ENCODE results near the gene TCP1.
"Not testable (repeated sequence)": the region's sequence is repeated elsewhere in the genome, so short reads cannot be mapped to it uniquely, and the experiment has no call there.

Gene TCP1

GRCh38 chr6:159806021-159806458, 16.6 kb upstream of the TCP1 start:
- TF ChIP-seq CTCF (IDR thresholded peaks at IDR 0.05; ENCODE audit: extremely low read depth, insufficient read depth, missing control alignments), result no peak
- no peak for DNase-seq (ENCODE audit: low spot score)
- in situ Hi-C loops (cut with MboI; ENCODE audit: low pct_unique_long_range_greater_than_20kb, low sequenced_read_pairs, unreplicated experiment), result no loop called here

DNA sequence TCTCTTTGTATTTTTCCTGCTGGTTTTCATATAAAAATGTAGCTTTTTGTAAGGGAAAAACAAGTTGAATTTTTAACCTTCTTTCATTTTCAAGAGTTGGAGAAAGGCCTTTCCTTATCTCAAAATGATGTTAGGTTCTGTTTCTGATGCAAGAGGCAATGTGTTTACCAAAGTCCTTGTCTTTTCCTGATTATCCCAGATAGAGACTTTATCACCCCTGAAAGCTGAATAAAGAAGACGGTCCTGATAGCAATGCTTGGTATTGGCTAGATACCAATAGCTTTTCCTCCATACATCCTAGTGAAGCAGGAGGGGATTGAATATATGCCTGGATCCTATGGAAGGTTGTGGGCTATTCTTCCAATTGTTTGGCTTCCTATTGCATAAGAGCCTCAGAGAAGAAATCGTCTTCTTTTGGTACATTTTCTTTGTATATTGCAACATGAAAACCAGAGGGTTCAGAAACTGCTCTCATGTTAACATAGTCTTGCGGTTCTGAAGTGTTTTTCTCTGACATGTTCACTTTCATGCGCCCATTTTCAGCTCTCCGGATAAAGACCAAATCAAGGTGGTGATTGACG, 16.1 kb upstream of the TCP1 start:
- no peak for TF ChIP-seq CTCF (IDR thresholded peaks at IDR 0.05; ENCODE audit: extremely low read depth, insufficient read depth, missing control alignments)
- in situ Hi-C loops (cut with MboI; ENCODE audit: low pct_unique_long_range_greater_than_20kb, low sequenced_read_pairs, unreplicated experiment), result no loop called here
- peak; percentile 7 for DNase-seq (ENCODE audit: low spot score)

DNA sequence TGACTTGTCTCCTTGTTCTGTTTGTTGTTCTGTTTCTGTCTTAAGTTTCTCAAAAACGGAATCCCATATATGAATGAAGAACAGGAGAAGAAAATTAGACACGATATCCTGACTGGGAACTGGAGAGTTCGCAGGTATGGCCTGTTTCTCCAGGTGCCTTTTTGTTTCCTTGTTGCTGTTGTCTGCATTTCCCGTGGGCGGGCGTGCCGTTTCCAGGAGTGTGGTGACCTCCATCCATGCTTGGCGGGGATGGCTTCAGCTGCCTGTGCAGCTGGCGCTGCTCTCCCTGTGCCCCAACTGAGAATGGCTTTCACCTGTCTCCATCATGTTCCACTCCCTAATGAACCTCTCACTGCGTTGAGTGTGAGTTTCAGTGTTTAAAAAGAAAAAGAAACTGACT, 15.1 kb upstream of the TCP1 start:
- TF ChIP-seq CTCF (IDR thresholded peaks at IDR 0.05; ENCODE audit: extremely low read depth, insufficient read depth, missing control alignments), result no peak
- DNase-seq (ENCODE audit: low spot score), result no peak
- in situ Hi-C loops (cut with MboI; ENCODE audit: low pct_unique_long_range_greater_than_20kb, low sequenced_read_pairs, unreplicated experiment), result no loop called here

DNA sequence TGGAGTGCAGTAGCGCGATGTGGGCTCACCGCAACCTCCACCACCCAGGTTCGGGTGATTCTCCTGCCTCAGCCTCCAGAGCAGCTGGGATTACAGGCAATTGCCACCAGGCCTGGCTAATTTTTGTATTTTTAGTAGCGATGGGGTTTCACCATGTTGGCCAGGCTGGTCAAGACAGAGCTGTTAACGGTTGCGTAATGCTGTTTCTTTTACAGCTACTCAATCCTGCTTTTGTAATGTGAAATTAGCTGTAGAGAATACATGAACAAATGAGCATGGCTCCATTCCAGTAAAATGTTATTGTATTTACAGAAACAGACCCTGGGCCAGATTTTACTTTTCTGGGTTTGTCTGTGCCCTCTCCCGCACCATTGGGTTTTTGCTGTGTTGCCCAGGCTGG, 12.5 kb upstream of the TCP1 start:
- TF ChIP-seq CTCF (IDR thresholded peaks at IDR 0.05; ENCODE audit: extremely low read depth, insufficient read depth, missing control alignments), result no peak
- in situ Hi-C loops (cut with MboI; ENCODE audit: low pct_unique_long_range_greater_than_20kb, low sequenced_read_pairs, unreplicated experiment), result no loop called here
- DNase-seq (ENCODE audit: low spot score), result no peak

- DNase-seq (ENCODE audit: low spot score), result no peak
- TF ChIP-seq CTCF (IDR thresholded peaks at IDR 0.05; ENCODE audit: extremely low read depth, insufficient read depth, missing control alignments), result no peak
- in situ Hi-C loops (cut with MboI; ENCODE audit: low pct_unique_long_range_greater_than_20kb, low sequenced_read_pairs, unreplicated experiment), result no loop called here
Observed at GRCh38 chr6:159800141-159800865, 10.9 kb upstream of the TCP1 start, which contains the start of gene PNLDC1. Gene PNLDC1, plus strand, starts transcription at chr6:159800276. Its CDS starts 32 bp downstream, at chr6:159800308.

- no peak for TF ChIP-seq CTCF (IDR thresholded peaks at IDR 0.05; ENCODE audit: extremely low read depth, insufficient read depth, missing control alignments)
- in situ Hi-C loops (cut with MboI; ENCODE audit: low pct_unique_long_range_greater_than_20kb, low sequenced_read_pairs, unreplicated experiment), result no loop called here
- no peak for DNase-seq (ENCODE audit: low spot score)
Observed at GRCh38 chr6:159797554-159797953, 8.2 kb upstream of the TCP1 start.

GRCh38 chr6:159794976-159795375, 5.6 kb upstream of the TCP1 start:
- DNase-seq (ENCODE audit: low spot score); in situ Hi-C loops (cut with MboI; ENCODE audit: low pct_unique_long_range_greater_than_20kb, low sequenced_read_pairs, unreplicated experiment): not testable (repeated sequence)

Measured in GM13977 (cell line).